Measurements from ENCODE around the gene B9D1. TPM values are rescaled to one million over a fixed set of nuclear protein-coding genes. Genes with fewer than 3 reads are reported as not detected.

Gene B9D1
- total and polyA plus RNA-seq, 2 donors, result 14.4 to 14.5 TPM

DNA sequence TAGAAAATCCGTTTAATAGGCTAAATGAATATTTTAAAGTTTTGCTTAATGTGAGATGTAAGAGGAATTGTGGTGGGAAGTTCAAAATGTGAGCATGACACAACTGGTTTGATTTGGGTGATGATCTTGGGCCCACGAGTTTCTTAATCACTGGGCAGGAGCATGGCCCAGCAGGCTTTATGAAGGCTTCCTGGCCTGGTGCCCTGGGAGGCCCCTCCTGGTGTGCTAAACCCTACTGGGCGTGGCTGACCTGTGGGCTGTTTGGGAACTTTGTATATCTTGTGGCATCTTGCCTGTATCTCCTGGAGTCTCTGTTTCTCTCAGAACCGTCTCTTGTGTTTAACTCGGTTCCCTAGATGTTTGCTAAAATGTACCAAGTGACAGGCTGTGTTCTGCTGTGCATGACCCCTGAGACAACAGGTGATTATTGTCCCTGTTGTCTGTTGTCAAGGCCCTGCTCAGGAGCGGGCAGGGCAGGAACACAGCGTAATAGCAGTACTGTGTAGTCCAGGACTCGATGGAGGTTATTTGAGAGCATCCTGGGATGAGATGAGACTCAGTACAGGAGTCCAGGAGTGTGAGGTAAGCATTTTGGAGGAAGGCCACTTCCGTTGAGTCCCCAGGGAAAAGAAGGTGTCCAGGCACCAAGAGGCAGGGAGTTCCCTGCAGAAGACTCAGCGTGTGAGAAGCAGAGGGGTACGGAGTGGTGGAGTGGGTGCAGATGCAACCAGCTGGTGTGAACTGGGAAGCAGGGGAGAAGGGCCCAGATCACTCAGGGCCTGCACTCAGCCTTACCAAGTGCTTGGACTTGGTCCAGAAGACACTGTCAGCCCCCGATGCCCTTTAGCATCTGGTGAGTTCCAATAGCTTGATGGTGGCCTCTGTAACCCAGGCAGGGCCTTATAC lies 48.5 kb downstream of the B9D1 start:
- WGBS, result 67% methylated on average over 12 of the region's 12 CpGs
- peaks cover 3% of the 10 kb centered on the region for H3K4me1 ChIP-seq (ENCODE audit: insufficient read depth)
- H3K36me3 ChIP-seq (ENCODE audit: insufficient read depth), result no peaks in the 10 kb centered on the region
- no peak overlapping the region for H3K4me3 ChIP-seq (ENCODE audit: low read depth, low read length)
- no peak overlapping the region for H3K27ac ChIP-seq (ENCODE audit: low read depth)
- no peak for DNase-seq (ENCODE audit: extremely low spot score)

- WGBS, result 90% methylated on average over 13 of the region's 13 CpGs
These were observed 49.3 kb downstream of the B9D1 start for GRCh38 chr17:19313066-19313745.

DNA sequence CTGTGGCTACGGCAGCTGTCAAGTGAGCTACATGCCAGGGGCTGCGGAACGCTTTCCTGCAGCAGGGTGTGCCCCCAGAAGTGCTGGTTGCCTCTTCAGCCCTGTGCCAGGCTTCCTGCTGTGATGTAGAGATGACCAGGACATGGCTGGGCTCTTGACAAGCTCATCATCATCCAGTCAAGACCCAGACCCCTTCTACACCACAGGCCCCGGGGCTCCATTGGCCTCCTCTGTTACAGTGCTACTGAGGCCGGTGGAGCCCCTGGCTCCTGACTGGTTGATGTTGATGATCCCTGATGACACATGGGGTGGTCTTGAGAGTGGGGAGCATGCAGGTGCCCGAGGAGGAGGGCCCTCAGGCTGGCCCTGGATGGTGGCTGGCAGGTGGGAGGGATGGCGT lies 50.1 kb downstream of the B9D1 start:
- Histone ChIP-seq H3K4me3 (ENCODE audit: low read depth, low read length) (no peak overlapping the region), H3K27ac (ENCODE audit: low read depth) (no peak overlapping the region), H3K4me1 (ENCODE audit: insufficient read depth) (peaks cover 3% of the 10 kb centered on the region), H3K36me3 (ENCODE audit: insufficient read depth) (no peaks in the 10 kb centered on the region)
- no peak for DNase-seq (ENCODE audit: extremely low spot score)
- 93% methylated on average over 7 of the region's 7 CpGs for WGBS

More at GRCh38 chr17:19313066-19313745, 49.3 kb downstream of the B9D1 start:
- no peak for DNase-seq (ENCODE audit: extremely low spot score)
- Histone ChIP-seq H3K27ac (ENCODE audit: low read depth) (no peak overlapping the region), H3K36me3 (ENCODE audit: insufficient read depth) (no peaks in the 10 kb centered on the region), H3K4me1 (ENCODE audit: insufficient read depth) (peaks cover 3% of the 10 kb centered on the region), H3K4me3 (ENCODE audit: low read depth, low read length) (no peak overlapping the region)

DNA sequence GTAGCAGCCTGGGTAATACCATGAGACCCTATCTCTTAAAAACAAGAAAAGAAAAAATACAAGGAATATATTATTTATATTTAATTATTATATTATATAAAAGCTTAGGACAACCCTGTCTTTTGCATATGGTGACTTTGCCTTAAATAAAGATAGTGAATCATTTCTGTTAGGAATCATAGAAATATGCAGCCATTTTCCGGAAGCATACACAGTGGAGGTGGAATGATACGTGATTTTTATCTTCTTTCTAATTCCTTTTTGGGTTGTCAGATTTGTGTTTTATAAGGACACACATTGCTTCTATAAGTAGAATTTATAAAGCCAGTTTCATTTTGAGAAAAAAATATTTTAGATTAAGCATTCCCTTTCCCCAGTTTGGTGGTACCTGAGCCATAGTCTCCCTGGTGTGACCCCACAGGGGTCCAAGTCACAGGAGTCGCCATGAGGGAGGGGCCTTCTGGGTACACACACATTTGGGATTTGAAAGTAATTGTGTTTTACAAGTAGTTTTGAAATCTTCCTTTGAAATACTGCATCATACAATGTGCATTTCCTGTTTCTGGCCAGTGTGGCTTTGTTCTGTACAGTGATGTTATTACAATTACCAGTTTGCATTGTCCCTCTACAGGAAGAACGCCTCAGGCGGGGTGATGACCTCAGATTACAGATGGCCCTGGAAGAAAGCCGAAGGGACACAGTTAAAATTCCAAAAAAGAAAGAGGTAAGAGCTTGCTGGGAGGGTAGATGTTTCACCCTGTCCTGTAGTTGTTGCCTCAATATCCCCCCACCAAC lies 50.9 kb downstream of the B9D1 start:
- Histone ChIP-seq H3K36me3 (ENCODE audit: insufficient read depth) (no peaks in the 10 kb centered on the region), H3K27ac (ENCODE audit: low read depth) (no peak overlapping the region), H3K4me1 (ENCODE audit: insufficient read depth) (peaks cover 3% of the 10 kb centered on the region), H3K4me3 (ENCODE audit: low read depth, low read length) (no peak overlapping the region)
- WGBS, result 85% methylated on average over 6 of the region's 6 CpGs
- no peak for DNase-seq (ENCODE audit: extremely low spot score)

- Histone ChIP-seq H3K4me1 (ENCODE audit: insufficient read depth) (peaks cover 3% of the 10 kb centered on the region), H3K27ac (ENCODE audit: low read depth) (no peak overlapping the region), H3K4me3 (ENCODE audit: low read depth, low read length) (no peak overlapping the region), H3K36me3 (ENCODE audit: insufficient read depth) (no peaks in the 10 kb centered on the region)
- no peak for DNase-seq (ENCODE audit: extremely low spot score)
- WGBS, result 86% methylated on average over 5 of the region's 5 CpGs
These were observed 51.5 kb downstream of the B9D1 start for GRCh38 chr17:19311016-19311415.

DNA sequence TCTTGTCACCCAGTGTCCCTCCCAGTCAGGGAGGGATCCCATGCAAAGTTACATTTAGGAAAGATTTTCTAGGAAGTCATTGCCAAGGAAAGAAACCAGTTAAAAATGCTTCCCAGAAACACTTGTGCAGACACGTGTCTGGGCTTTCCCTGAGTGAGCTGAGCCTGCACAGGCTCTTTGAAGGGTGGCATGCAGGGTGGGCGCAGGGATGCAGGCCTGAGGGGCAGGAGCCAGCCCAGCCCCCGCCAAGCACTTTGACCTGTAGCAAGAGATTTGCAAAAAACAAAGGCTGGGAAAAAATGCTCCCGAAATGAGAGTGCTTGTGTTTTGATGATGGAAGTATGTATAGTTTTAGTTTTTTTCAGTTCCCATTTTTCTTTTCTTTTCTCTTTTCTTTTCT lies 52.4 kb downstream of the B9D1 start:
- Histone ChIP-seq H3K4me1 (ENCODE audit: insufficient read depth) (peaks cover 3% of the 10 kb centered on the region), H3K27ac (ENCODE audit: low read depth) (no peak overlapping the region), H3K36me3 (ENCODE audit: insufficient read depth) (no peaks in the 10 kb centered on the region), H3K4me3 (ENCODE audit: low read depth, low read length) (no peak overlapping the region)
- WGBS, result 79% methylated on average over 4 of the region's 4 CpGs
- no peak for DNase-seq (ENCODE audit: extremely low spot score)

DNA sequence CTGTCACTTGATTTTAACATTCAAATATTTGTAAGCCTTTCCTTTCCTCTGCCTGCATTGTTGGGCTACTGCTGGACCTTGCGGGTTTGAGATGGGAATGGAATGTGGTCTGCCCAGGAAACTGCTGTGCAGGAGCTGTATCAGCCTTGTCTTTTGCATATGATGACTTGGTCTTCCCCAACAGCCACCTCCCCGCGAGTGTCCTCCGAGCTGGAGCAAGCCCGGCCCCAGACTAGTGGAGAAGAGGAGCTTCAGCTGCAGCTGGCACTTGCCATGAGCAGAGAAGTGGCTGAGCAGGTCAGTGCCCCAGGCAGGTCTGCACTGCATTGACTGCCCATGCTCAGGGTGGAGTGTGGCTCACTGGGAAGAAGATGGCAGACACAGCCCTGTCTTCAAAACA lies 52.8 kb downstream of the B9D1 start:
- 90% methylated on average over 5 of the region's 5 CpGs for WGBS
- Histone ChIP-seq H3K4me3 (ENCODE audit: low read depth, low read length) (no peak overlapping the region), H3K27ac (ENCODE audit: low read depth) (no peak overlapping the region), H3K4me1 (ENCODE audit: insufficient read depth) (peaks cover 3% of the 10 kb centered on the region), H3K36me3 (ENCODE audit: insufficient read depth) (no peaks in the 10 kb centered on the region)
- no peak for DNase-seq (ENCODE audit: extremely low spot score)

DNA sequence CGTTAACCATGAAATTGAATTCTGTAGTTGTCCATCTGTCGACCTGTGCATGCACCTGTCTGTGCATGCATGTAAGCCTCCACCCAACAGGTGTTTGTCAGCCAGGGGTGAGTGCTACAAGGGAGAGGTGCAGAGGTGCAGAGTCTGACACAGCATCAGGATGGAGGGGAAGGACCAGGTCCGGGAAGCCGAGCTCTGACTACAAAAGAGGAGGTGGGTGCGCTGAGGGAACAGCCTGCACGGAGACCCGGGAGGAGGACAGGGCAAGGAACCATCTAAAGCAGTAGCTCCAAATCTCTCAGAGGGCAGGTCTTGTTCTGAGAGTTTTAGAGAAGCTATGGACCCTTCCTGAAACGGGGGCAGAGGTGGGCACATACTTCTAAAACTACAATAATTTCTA lies 54.1 kb downstream of the B9D1 start:
- DNase-seq (ENCODE audit: extremely low spot score), result no peak
- H3K27ac ChIP-seq (ENCODE audit: low read depth), result no peak overlapping the region
- no peaks in the 10 kb centered on the region for H3K36me3 ChIP-seq (ENCODE audit: insufficient read depth)
- WGBS, result 91% methylated on average over 8 of the region's 8 CpGs
- H3K4me3 ChIP-seq (ENCODE audit: low read depth, low read length), result no peak overlapping the region
- H3K4me1 ChIP-seq (ENCODE audit: insufficient read depth), result peaks cover 3% of the 10 kb centered on the region

DNA sequence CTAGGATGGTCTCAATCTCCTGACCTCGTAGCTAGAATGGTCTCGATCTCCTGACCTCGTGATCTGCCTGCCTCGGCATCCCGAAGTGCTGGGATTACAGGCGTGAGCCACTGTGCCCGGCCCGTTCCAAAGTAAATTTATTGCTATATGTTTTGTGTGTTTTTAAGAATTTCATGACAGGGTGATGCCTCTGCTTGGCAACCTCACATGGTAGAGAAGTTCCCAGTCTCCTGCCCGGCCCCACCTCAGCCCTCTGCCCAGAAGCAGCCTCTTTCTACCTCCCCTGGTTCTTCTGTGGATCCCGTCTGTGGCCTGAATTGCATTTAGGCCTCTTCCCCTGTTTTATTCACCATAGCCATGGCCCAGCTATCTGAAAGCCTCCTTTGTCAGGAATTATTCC lies 55.0 kb downstream of the B9D1 start:
- WGBS, result 93% methylated on average over 10 of the region's 10 CpGs
- Histone ChIP-seq H3K27ac (ENCODE audit: low read depth) (no peak overlapping the region), H3K36me3 (ENCODE audit: insufficient read depth) (no peaks in the 10 kb centered on the region), H3K4me1 (ENCODE audit: insufficient read depth) (no peaks in the 10 kb centered on the region), H3K4me3 (ENCODE audit: low read depth, low read length) (no peak overlapping the region)
- DNase-seq (ENCODE audit: extremely low spot score), result no peak

DNA sequence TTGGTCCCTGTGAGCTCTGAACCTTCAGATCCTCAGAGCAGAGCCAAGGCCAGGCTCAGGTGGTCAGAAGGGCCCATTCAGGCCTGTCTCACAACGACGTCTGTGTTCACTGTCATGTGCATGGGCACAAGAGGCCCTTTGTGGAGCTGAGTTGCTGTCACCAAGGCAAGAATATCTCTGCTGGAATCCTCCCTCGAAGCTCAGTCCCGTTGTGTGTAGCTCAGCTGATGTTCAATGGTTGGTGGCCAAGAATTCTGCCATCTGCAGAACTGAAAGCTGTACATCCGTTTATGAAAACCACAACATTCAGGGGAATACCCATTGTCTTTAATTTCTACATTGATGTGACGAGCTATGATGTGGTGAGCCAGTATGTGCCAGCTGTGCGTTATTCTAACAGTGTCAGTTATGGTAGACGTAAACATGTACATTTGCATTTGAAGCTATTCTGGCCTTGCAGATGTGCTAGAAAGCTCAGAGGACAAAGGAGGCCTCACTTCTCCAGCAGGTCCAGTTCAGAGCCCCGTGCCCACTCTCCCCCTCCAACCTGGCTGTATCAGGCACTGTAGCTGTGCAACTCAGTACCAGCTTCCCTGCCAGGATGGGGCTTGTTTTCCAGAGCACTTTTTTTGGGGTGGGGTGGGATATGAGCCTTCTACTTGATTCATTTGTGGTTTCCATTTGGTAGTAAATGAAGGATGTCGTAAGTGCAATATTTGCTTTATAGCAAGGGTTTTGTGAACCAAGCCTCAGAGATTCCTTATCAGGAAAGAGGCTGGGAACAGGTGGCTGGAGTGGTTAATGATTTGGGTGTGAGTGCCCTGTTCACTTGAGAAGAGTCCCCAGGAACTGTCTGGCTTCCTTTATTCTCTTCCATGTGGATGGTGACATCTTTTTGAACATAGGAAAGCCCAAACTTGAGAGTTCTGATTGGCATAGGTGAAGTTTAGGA lies 56.1 kb downstream of the B9D1 start:
- Histone ChIP-seq H3K27ac (ENCODE audit: low read depth) (no peak overlapping the region), H3K36me3 (ENCODE audit: insufficient read depth) (no peaks in the 10 kb centered on the region), H3K4me1 (ENCODE audit: insufficient read depth) (no peaks in the 10 kb centered on the region), H3K4me3 (ENCODE audit: low read depth, low read length) (no peak overlapping the region)
- WGBS, result 76% methylated on average over 10 of the region's 10 CpGs
- no peak for DNase-seq (ENCODE audit: extremely low spot score)

DNA sequence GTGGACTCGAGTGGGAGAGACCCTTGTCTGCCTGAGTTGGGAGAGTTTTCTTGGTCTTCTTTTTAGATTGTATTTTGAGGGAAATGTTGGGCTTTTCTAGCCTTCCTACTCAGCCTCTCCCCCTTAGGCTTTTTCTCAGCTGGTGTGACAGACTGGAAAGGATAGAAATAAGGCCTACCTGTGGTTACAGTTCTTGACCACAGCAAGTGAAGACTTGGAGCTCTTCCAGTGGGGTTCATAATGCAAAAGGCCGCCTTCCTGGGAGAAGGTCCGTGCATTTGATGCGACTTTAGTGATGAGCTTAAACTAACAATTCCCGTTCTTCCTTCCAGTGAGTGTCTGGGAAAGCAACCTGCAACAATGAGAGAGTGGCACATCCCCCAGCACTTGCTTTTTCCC lies 56.8 kb downstream of the B9D1 start:
- Histone ChIP-seq H3K4me3 (ENCODE audit: low read depth, low read length) (no peak overlapping the region), H3K36me3 (ENCODE audit: insufficient read depth) (no peaks in the 10 kb centered on the region), H3K27ac (ENCODE audit: low read depth) (no peak overlapping the region), H3K4me1 (ENCODE audit: insufficient read depth) (no peaks in the 10 kb centered on the region)
- 93% methylated on average over 5 of the region's 5 CpGs for WGBS
- DNase-seq (ENCODE audit: extremely low spot score), result no peak

DNA sequence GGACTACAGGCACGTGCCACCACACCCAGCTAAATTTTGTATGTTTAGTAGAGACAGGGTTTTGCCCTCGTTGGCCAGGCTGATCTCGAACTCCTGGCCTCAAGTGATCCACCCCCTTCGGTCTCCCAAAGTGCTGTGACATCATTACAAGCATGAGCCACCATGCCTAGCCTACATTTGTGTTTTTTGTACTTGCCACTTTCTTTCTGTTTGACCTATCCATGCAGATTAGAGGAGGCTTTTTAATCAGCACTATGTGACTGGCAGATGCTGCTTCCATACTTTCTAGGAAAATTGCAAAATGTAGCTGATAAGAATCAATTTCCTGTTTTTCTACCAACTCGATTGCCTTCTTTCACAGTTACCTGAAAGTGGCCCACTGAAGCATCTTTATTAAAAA lies 57.3 kb downstream of the B9D1 start:
- no peak overlapping the region for H3K27ac ChIP-seq (ENCODE audit: low read depth)
- no peak overlapping the region for H3K4me3 ChIP-seq (ENCODE audit: low read depth, low read length)
- WGBS, result 82% methylated on average over 5 of the region's 5 CpGs
- no peaks in the 10 kb centered on the region for H3K36me3 ChIP-seq (ENCODE audit: insufficient read depth)
- DNase-seq (ENCODE audit: extremely low spot score), result no peak
- H3K4me1 ChIP-seq (ENCODE audit: insufficient read depth), result no peaks in the 10 kb centered on the region

- Histone ChIP-seq H3K36me3 (ENCODE audit: insufficient read depth) (no peaks in the 10 kb centered on the region), H3K27ac (ENCODE audit: low read depth) (no peak overlapping the region), H3K4me3 (ENCODE audit: low read depth, low read length) (no peak overlapping the region), H3K4me1 (ENCODE audit: insufficient read depth) (no peaks in the 10 kb centered on the region)
- 93% methylated on average over 5 of the region's 5 CpGs for WGBS
- no peak for DNase-seq (ENCODE audit: extremely low spot score)
These were observed 57.8 kb downstream of the B9D1 start for GRCh38 chr17:19304751-19305150.

Measured in urinary bladder (tissue), 4 donors.